HG03354 (cell line): ENCODE measurements around the gene PRSS2.

Source experiments
- ATAC-seq: cut with Tn5 transposase; IDR thresholded peaks from one replicate; pipeline ENCODE4 v1.9.1; 2021; ENCODE audit warnings: mild to moderate bottlenecking; ENCODE audit not compliant: unreplicated experiment, poor library complexity, severe bottlenecking

PRSS2 gene

GRCh38 chr7:142782922-142783900 lies 12.4 kb downstream of the PRSS2 start:
- peak; percentile 96 for ATAC-seq

GRCh38 chr7:142784096-142784495 lies 13.3 kb downstream of the PRSS2 start:
- ATAC-seq = no peak

- no peak for ATAC-seq
Measured at GRCh38 chr7:142784716-142785115, 13.9 kb downstream of the PRSS2 start.

GRCh38 chr7:142785841-142786250 lies 15.1 kb downstream of the PRSS2 start:
- no peak for ATAC-seq

- no peak for ATAC-seq
Measured at GRCh38 chr7:142787034-142787768, 16.4 kb downstream of the PRSS2 start.

- no peak for ATAC-seq
Measured at GRCh38 chr7:142787783-142788182, 17.0 kb downstream of the PRSS2 start.

- ATAC-seq = no peak
Measured at GRCh38 chr7:142788303-142789289, 17.8 kb downstream of the PRSS2 start.

GRCh38 chr7:142789441-142789840 lies 18.7 kb downstream of the PRSS2 start:
- ATAC-seq = no peak

- ATAC-seq = no peak
Measured at GRCh38 chr7:142790056-142790455, 19.3 kb downstream of the PRSS2 start.

- ATAC-seq = no peak
Measured at GRCh38 chr7:142790555-142790954, 19.8 kb downstream of the PRSS2 start.

GRCh38 chr7:142791502-142791901 lies 20.7 kb downstream of the PRSS2 start:
- no peak for ATAC-seq

GRCh38 chr7:142792129-142792528 lies 21.4 kb downstream of the PRSS2 start:
- no peak for ATAC-seq

- ATAC-seq = no peak
Measured at GRCh38 chr7:142792593-142792992, 21.8 kb downstream of the PRSS2 start.

GRCh38 chr7:142793156-142793555 lies 22.4 kb downstream of the PRSS2 start:
- no peak for ATAC-seq

GRCh38 chr7:142795339-142795863 lies 24.6 kb downstream of the PRSS2 start:
- no peak for ATAC-seq

GRCh38 chr7:142796001-142796500 lies 25.3 kb downstream of the PRSS2 start:
- no peak for ATAC-seq

- peak; percentile 55 for ATAC-seq
Measured at GRCh38 chr7:142796501-142797390, 26.0 kb downstream of the PRSS2 start.
